ENCODE measurements around the gene TSPAN31. TPM values are rescaled to one million over a fixed set of nuclear protein-coding genes. Genes with fewer than 3 reads are reported as not detected.
"Not testable (repeated sequence)": the region's sequence is repeated elsewhere in the genome, so short reads cannot be mapped to it uniquely, and the experiment has no call there.

The TSPAN31 gene
- total and polyA plus RNA-seq, 8 donors, result 33.5 to 83.8 (median 70.4) TPM

DNA sequence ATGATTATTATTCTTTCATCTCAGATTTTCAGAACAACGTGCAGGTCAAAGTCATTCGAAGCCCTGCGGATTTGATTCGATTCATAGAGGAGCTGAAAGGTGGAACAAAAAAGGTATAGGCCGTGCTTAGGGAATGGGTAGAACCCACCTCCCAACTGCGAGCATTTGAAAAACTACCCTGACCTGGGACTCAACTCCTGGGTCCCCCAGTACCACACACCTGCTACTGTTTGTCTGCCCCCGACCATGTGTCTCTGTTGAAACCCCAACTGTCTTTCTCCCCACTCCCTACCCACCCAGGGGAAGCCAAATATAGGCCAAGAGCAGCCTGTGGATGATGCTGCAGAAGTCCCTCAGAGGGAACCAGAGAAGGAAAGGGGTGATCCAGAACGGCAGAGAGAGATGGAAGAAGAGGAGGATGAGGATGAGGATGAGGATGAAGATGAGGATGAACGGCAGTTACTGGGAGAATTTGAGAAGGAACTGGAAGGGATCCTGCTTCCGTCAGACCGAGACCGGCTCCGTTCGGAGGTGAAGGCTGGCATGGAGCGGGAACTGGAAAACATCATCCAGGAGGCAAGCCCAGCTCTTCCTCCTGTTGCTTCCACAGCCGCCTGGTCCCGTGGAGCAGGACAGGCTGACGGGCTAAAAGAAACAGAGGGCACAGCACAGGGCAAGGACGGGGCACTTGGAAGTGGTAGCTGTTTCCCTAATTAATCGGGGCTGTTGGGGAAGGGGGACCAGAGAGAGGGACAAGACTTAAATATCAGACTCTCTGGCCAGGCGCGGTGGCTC lies 26.8 kb upstream of the TSPAN31 start:
- ATAC-seq (no peak), DNase-seq (no peak)
- no peak overlapping the region for H3K27ac ChIP-seq
- no peaks in the 10 kb centered on the region for H3K27me3 ChIP-seq
- TF ChIP-seq, protein P1, sequence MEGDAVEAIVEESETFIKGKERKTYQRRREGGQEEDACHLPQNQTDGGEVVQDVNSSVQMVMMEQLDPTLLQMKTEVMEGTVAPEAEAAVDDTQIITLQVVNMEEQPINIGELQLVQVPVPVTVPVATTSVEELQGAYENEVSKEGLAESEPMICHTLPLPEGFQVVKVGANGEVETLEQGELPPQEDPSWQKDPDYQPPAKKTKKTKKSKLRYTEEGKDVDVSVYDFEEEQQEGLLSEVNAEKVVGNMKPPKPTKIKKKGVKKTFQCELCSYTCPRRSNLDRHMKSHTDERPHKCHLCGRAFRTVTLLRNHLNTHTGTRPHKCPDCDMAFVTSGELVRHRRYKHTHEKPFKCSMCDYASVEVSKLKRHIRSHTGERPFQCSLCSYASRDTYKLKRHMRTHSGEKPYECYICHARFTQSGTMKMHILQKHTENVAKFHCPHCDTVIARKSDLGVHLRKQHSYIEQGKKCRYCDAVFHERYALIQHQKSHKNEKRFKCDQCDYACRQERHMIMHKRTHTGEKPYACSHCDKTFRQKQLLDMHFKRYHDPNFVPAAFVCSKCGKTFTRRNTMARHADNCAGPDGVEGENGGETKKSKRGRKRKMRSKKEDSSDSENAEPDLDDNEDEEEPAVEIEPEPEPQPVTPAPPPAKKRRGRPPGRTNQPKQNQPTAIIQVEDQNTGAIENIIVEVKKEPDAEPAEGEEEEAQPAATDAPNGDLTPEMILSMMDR (IDR thresholded peaks at IDR 0.05), result no peak
- H3K9me3 ChIP-seq, result no peaks in the 10 kb centered on the region
- no peak overlapping the region for H3K4me3 ChIP-seq
- no peaks in the 10 kb centered on the region for H3K4me1 ChIP-seq
- intact Hi-C loops (cut with DNase I), result no loop called here
- peaks cover 0 to 93% of the 10 kb centered on the region in 2 donors for H3K36me3 ChIP-seq

DNA sequence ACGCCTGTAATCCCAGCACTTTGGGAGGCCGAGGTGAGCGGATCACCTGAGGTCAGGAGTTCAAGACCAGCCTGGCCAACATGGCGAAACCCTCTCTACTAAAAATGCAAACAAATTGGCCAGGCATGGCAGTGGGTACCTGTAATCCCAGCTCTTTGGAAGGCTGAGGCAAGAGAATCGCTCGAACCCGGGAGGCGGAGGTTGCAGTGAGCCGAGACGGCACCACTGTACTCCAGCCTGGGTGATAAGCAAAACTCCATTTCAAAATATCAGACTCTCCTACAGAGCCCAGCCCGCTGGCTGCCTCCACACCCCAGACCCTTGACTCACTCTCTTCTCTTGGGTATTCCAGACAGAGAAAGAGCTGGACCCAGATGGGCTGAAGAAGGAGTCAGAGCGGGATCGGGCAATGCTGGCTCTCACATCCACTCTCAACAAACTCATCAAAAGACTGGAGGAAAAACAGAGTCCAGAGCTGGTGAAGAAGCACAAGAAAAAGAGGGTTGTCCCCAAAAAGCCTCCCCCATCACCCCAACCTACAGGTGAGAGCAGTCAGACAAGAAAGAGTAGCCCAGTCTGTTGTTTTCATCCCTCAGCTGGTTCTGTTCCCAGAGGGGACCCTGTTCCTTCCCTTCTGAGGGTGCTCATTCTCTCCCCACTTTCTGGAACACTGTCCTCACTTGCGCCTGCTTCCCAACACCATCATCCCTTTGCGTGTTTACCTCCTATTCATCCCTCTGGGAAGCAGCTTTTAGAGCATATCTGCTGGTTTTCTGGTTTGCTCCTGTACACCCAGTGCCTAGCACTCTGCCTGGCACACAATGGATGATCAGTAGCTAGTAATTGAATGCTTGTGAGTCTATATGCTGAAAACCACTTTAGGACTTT lies 26.0 kb upstream of the TSPAN31 start:
- H3K27me3 ChIP-seq, result no peaks in the 10 kb centered on the region
- peaks cover 0 to 85% of the 10 kb centered on the region in 2 donors for H3K36me3 ChIP-seq

DNA sequence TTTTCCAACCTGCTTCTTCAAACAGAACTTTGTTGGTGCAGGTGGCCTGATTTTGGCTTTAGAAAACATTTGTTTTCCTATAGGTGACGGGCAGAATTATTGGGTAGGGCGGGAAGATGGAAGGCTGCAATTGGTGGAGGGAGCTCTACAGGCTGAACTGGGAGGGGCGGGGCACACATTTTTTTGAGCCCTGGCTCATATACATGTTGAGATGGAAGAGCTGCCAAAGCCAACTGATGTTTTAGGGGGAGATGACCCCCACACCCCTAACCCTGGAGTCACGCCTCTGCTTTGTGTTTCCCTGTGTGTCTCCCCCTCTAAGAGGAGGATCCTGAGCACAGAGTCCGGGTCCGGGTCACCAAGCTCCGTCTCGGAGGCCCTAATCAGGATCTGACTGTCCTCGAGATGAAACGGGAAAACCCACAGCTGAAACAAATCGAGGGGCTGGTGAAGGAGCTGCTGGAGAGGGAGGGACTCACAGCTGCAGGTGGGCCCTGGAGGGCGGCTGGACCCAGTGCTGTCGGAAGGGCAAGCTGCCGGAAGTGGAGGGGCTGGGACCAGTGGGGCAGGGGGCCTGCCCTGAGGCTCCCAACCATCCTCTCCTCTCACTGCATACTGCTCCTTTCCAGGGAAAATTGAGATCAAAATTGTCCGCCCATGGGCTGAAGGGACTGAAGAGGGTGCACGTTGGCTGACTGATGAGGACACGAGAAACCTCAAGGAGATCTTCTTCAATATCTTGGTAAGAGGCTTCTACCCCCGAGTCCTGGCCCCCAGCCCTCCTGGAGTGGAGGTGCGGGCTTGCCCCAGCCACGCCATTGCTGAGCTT lies 24.8 kb upstream of the TSPAN31 start:
- H3K4me1 ChIP-seq, result no peaks in the 10 kb centered on the region
- no peaks in the 10 kb centered on the region for H3K9me3 ChIP-seq
- DNase-seq, result no peak
- H3K27ac ChIP-seq, result no peak overlapping the region
- TF ChIP-seq, protein P1 (IDR thresholded peaks at IDR 0.05), result no peak
- H3K36me3 ChIP-seq, result peaks cover 0 to 74% of the 10 kb centered on the region in 2 donors
- H3K27me3 ChIP-seq, result no peaks in the 10 kb centered on the region
- intact Hi-C loops (cut with DNase I), result no loop called here
- H3K4me3 ChIP-seq, result no peak overlapping the region
- no peak for ATAC-seq

More for the DNA sequence above, 26.0 kb upstream of the TSPAN31 start:
- Histone ChIP-seq H3K27ac (no peak overlapping the region), H3K4me1 (no peaks in the 10 kb centered on the region), H3K9me3 (no peaks in the 10 kb centered on the region), H3K4me3 (no peak overlapping the region)
- DNase-seq, result no peak
- no peak for ATAC-seq
- TF ChIP-seq, protein P1 (IDR thresholded peaks at IDR 0.05), result no peak
- intact Hi-C loops (cut with DNase I), result no loop called here

DNA sequence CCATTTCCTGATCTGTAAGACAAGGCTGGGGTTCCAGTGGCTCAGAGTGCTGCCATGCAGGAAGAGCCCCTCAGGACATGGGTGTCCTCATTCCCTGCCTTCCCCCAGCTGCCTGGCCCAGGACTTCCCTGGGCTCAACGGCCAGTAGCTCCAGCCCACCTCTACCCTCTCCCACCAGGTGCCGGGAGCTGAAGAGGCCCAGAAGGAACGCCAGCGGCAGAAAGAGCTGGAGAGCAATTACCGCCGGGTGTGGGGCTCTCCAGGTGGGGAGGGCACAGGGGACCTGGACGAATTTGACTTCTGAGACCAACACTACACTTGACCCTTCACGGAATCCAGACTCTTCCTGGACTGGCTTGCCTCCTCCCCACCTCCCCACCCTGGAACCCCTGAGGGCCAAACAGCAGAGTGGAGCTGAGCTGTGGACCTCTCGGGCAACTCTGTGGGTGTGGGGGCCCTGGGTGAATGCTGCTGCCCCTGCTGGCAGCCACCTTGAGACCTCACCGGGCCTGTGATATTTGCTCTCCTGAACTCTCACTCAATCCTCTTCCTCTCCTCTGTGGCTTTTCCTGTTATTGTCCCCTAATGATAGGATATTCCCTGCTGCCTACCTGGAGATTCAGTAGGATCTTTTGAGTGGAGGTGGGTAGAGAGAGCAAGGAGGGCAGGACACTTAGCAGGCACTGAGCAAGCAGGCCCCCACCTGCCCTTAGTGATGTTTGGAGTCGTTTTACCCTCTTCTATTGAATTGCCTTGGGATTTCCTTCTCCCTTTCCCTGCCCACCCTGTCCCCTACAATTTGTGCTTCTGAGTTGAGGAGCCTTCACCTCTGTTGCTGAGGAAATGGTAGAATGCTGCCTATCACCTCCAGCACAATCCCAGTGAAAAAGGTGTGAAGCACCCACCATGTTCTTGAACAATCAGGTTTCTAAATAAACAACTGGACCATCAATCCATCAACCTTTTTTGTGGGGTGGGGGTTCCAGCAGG lies 23.9 kb upstream of the TSPAN31 start:
- Histone ChIP-seq H3K27me3 (no peaks in the 10 kb centered on the region), H3K36me3 (peaks cover 0 to 66% of the 10 kb centered on the region in 2 donors), H3K4me1 (peaks cover 0 to 3% of the 10 kb centered on the region in 2 donors), H3K4me3 (no peak overlapping the region), H3K9me3 (no peaks in the 10 kb centered on the region), H3K27ac (no peak overlapping the region)
- TF ChIP-seq, protein P1 (IDR thresholded peaks at IDR 0.05), result no peak
- intact Hi-C loops (cut with DNase I), result no loop called here
- DNase-seq (no peak), ATAC-seq (no peak)

DNA sequence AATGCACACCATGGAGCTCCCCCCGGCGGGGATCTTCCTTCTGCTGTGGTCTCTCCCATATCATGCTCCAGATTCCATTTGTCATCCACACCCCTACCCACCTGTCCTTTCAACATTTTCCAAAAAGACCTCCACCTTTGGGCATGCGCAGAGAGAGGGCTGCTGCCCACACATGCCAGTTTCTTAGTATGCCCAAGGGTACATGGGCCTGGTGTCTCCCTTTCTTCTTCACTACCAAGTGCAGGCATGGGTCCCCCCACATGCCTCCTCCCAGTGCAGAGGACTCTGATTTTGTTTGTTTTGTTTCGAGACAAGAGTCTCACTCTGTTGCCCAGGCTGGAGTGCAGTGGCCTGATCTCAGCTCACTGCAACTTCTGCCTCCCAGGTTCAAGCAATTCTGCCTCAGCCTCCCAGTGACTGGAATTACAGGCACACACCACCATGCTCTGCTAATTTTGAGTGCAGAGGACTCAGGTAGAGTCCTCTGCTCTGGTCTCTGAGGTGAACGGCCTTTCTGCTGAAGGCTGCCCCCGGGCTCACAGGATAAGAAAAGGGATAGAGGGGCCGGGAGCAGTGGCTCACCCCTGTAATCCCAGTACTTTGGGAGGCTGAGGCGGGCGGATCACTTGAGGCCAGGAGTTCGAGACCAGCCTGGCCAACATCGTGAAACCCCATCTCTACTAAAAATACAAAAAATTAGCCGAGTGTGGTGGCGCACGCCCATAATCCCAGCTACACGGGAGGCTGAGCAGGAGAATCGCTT lies 22.8 kb upstream of the TSPAN31 start:
- H3K4me1 ChIP-seq; H3K9me3 ChIP-seq; H3K27ac ChIP-seq; intact Hi-C loops (cut with DNase I); DNase-seq; H3K27me3 ChIP-seq; ATAC-seq; H3K4me3 ChIP-seq: not testable (repeated sequence)
- peaks cover 0 to 66% of the 10 kb centered on the region in 2 donors for H3K36me3 ChIP-seq

Data from left lung (tissue), 10 donors.